RCC 7860 (cell line): Measurements from ENCODE around the gene LAMP5.

Experiments used
- DNase-seq: peaks from one replicate; pipeline ENCODE4 v3.0.0-alpha.2; 2015; ENCODE audit warnings: low spot score
- FAIRE-seq: peaks from 2 replicates; lab custom pipeline; 2012; peaks lifted over from hg19 to GRCh38; lab: Jason Lieb, UNC

LAMP5 gene

GRCh38 chr20:9578594-9578993 is 64.2 kb downstream of the LAMP5 start:
- DNase-seq = no peak
- FAIRE-seq = no peak
